K562 (cell line): ENCODE data around the gene HFE. TPM values are rescaled to one million over a fixed set of nuclear protein-coding genes. Genes with fewer than 3 reads are reported as not detected.

Source experiments
- CTBP1 ChIP-seq: fragments of 450-650 bp; IDR thresholded peaks from 2 replicates; pipeline ENCODE4 v1.6.1; 2016; ENCODE audit warnings: borderline replicate concordance
- NFIC ChIP-seq: fragments of 450-650 bp; IDR thresholded peaks from 2 replicates; pipeline ENCODE4 v1.6.1; 2017; ENCODE audit warnings: mild to moderate bottlenecking, inconsistent platforms
- RBM15 ChIP-seq: fragments of 200-400 bp; formaldehyde crosslinking; IDR thresholded peaks from 2 replicates; pipeline ENCODE4 v1.6.1; 2018; ENCODE audit warnings: mild to moderate bottlenecking, low read length, moderate library complexity; ENCODE audit not compliant: insufficient read depth
- RFX5 ChIP-seq: IDR thresholded peaks from 2 replicates; pipeline ENCODE4 v1.6.1; 2011; ENCODE audit warnings: low read depth, mild to moderate bottlenecking, improper control_type of control experiment, low read length
- SRSF7 ChIP-seq: fragments of 200-400 bp; formaldehyde crosslinking; optimal IDR thresholded peaks from 2 replicates; pipeline ENCODE3; 2017; ENCODE audit warnings: mild to moderate bottlenecking, low read depth, low read length
- TBL1XR1 ChIP-seq, 2 experiments: IDR thresholded peaks; 2 replicates each; pipeline ENCODE4 v1.6.1; 2012; ENCODE audit warnings: improper control_type of control experiment in 2 of 2, low read length in 2 of 2, mild to moderate bottlenecking in 1 of 2
- THRAP3 ChIP-seq: fragments of 450-650 bp; IDR thresholded peaks from 2 replicates; pipeline ENCODE4 v1.6.1; 2016; ENCODE audit warnings: mild to moderate bottlenecking, inconsistent platforms, borderline replicate concordance
- ZNF239 ChIP-seq: fragments of 250-450 bp; sonication (Bioruptor Pico); IDR thresholded peaks from 2 replicates; pipeline ENCODE4 v1.4.0; 2020; ENCODE audit warnings: mild to moderate bottlenecking
- ZNF551 ChIP-seq: fragments of 250-450 bp; sonication (Bioruptor Pico); IDR thresholded peaks from 2 replicates; pipeline ENCODE4 v1.5.0; 2021; ENCODE audit warnings: mild to moderate bottlenecking, moderate library complexity
- polyA plus RNA-seq, 8 experiments: library from polyadenylated mRNA; depleted of rRNA in 4 of 8; stranded (reverse) in 5 of 8; unstranded in 3 of 8; fragments of >200 nt; fragmentation: Nextera tagmentation in 2 of 8; fragmentation: Illumina TruSeq in 1 of 8; extraction: Ambion mirVana in 2 of 8; extraction: Trizol in 1 of 8; gene quantifications; 2 replicates each; pipeline versions ENCODE4 v1.2.1 to v1.2.3, GENCODE V29; 2011 to 2014; ENCODE audit warnings: inconsistent platforms in 1 of 8, missing spikeins in 1 of 8
- total RNA-seq, 7 experiments: library from RNA; depleted of rRNA in 6 of 7; stranded (reverse); fragments of >200 nt in 6 of 7; fragmentation: Illumina TruSeq in 2 of 7; extraction: Trizol in 2 of 7; gene quantifications; 2 replicates each; pipeline versions ENCODE4 v1.2.1 to v1.2.3, GENCODE V29; 2011 to 2021; ENCODE audit warnings: low replicate concordance in 1 of 7
- TF ChIP-seq, protein P1 (sequence below): fragments of 250-450 bp; sonication (Bioruptor Pico); IDR thresholded peaks from 2 replicates; pipeline ENCODE4 v1.4.0; 2020
- TF ChIP-seq, protein P2 (sequence below): fragments of 200-800 bp; sonication (Bioruptor generic); IDR thresholded peaks from 2 replicates; pipeline ENCODE4 v1.6.1; 2017; ENCODE audit warnings: missing genetic modification characterization, missing compliant biosample characterization
- TF ChIP-seq, protein P3 (sequence below): fragments of 250-450 bp; sonication (Bioruptor Pico); IDR thresholded peaks from 2 replicates; pipeline ENCODE4 v1.4.0; 2020; ENCODE audit warnings: mild to moderate bottlenecking, moderate library complexity
- TF ChIP-seq, protein P4 (sequence below): fragments of 450-650 bp; IDR thresholded peaks from 2 replicates; pipeline ENCODE4 v1.6.1; 2016

Gene HFE
- total and polyA plus RNA-seq, 9 of the 15 experiments (the other 6 are each of a cell fraction or from before 2014, with no cell fraction given): 0.14 to 1.2 (median 0.76) TPM

DNA sequence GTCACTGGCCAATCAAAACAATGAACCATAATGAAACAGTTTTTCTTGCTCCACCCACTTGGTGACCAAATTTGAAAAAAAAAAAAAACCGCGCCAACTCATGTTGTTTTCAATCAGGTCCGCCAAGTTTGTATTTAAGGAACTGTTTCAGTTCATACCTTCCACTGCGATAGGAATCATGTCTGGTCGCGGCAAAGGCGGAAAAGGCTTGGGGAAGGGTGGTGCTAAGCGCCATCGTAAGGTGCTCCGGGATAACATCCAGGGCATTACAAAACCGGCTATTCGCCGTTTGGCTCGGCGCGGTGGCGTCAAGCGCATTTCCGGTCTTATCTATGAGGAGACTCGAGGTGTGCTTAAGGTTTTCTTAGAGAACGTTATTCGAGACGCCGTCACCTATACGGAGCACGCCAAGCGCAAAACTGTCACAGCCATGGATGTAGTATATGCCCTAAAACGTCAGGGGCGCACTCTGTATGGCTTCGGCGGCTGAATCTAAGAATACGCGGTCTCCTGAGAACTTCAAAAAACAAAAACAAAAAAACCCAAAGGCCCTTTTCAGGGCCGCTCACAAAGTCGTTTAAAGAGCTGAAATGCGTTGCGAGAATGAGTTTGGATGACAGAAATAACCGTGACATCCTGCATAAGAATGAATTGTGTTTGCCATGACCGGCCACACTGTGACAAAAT, 16.7 kb downstream of the HFE start (continued):
- TF ChIP-seq, protein P1, sequence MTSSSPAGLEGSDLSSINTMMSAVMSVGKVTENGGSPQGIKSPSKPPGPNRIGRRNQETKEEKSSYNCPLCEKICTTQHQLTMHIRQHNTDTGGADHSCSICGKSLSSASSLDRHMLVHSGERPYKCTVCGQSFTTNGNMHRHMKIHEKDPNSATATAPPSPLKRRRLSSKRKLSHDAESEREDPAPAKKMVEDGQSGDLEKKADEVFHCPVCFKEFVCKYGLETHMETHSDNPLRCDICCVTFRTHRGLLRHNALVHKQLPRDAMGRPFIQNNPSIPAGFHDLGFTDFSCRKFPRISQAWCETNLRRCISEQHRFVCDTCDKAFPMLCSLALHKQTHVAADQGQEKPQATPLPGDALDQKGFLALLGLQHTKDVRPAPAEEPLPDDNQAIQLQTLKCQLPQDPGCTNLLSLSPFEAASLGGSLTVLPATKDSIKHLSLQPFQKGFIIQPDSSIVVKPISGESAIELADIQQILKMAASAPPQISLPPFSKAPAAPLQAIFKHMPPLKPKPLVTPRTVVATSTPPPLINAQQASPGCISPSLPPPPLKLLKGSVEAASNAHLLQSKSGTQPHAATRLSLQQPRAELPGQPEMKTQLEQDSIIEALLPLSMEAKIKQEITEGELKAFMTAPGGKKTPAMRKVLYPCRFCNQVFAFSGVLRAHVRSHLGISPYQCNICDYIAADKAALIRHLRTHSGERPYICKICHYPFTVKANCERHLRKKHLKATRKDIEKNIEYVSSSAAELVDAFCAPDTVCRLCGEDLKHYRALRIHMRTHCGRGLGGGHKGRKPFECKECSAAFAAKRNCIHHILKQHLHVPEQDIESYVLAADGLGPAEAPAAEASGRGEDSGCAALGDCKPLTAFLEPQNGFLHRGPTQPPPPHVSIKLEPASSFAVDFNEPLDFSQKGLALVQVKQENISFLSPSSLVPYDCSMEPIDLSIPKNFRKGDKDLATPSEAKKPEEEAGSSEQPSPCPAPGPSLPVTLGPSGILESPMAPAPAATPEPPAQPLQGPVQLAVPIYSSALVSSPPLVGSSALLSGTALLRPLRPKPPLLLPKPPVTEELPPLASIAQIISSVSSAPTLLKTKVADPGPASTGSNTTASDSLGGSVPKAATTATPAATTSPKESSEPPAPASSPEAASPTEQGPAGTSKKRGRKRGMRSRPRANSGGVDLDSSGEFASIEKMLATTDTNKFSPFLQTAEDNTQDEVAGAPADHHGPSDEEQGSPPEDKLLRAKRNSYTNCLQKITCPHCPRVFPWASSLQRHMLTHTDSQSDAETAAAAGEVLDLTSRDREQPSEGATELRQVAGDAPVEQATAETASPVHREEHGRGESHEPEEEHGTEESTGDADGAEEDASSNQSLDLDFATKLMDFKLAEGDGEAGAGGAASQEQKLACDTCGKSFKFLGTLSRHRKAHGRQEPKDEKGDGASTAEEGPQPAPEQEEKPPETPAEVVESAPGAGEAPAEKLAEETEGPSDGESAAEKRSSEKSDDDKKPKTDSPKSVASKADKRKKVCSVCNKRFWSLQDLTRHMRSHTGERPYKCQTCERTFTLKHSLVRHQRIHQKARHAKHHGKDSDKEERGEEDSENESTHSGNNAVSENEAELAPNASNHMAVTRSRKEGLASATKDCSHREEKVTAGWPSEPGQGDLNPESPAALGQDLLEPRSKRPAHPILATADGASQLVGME: no peak; the same call in 1 of the 2 replicates
- TF ChIP-seq NFIC: peak; percentile 81
- TF ChIP-seq RBM15: no peak
- TF ChIP-seq SRSF7: no peak
- no peak; the same call in 1 of the 2 replicates for TF ChIP-seq ZNF239 (CRISPR knock-in tag)
- TF ChIP-seq, protein P2, sequence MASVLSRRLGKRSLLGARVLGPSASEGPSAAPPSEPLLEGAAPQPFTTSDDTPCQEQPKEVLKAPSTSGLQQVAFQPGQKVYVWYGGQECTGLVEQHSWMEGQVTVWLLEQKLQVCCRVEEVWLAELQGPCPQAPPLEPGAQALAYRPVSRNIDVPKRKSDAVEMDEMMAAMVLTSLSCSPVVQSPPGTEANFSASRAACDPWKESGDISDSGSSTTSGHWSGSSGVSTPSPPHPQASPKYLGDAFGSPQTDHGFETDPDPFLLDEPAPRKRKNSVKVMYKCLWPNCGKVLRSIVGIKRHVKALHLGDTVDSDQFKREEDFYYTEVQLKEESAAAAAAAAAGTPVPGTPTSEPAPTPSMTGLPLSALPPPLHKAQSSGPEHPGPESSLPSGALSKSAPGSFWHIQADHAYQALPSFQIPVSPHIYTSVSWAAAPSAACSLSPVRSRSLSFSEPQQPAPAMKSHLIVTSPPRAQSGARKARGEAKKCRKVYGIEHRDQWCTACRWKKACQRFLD (CRISPR knock-in tag): peak; percentile 43
- TF ChIP-seq, protein P3, sequence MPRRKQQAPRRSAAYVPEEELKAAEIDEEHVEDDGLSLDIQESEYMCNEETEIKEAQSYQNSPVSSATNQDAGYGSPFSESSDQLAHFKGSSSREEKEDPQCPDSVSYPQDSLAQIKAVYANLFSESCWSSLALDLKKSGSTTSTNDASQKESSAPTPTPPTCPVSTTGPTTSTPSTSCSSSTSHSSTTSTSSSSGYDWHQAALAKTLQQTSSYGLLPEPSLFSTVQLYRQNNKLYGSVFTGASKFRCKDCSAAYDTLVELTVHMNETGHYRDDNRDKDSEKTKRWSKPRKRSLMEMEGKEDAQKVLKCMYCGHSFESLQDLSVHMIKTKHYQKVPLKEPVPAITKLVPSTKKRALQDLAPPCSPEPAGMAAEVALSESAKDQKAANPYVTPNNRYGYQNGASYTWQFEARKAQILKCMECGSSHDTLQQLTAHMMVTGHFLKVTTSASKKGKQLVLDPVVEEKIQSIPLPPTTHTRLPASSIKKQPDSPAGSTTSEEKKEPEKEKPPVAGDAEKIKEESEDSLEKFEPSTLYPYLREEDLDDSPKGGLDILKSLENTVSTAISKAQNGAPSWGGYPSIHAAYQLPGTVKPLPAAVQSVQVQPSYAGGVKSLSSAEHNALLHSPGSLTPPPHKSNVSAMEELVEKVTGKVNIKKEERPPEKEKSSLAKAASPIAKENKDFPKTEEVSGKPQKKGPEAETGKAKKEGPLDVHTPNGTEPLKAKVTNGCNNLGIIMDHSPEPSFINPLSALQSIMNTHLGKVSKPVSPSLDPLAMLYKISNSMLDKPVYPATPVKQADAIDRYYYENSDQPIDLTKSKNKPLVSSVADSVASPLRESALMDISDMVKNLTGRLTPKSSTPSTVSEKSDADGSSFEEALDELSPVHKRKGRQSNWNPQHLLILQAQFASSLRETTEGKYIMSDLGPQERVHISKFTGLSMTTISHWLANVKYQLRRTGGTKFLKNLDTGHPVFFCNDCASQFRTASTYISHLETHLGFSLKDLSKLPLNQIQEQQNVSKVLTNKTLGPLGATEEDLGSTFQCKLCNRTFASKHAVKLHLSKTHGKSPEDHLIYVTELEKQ (CRISPR knock-in tag): peak; percentile 3; the same call in 1 of the 2 replicates
- TF ChIP-seq CTBP1: peak; percentile 88
- peak; percentile 80 to 89 for TF ChIP-seq TBL1XR1 (IDR thresholded peaks at IDR 0.05; ENCODE audit: low read length in 2 of 2)
- TF ChIP-seq, protein P4, sequence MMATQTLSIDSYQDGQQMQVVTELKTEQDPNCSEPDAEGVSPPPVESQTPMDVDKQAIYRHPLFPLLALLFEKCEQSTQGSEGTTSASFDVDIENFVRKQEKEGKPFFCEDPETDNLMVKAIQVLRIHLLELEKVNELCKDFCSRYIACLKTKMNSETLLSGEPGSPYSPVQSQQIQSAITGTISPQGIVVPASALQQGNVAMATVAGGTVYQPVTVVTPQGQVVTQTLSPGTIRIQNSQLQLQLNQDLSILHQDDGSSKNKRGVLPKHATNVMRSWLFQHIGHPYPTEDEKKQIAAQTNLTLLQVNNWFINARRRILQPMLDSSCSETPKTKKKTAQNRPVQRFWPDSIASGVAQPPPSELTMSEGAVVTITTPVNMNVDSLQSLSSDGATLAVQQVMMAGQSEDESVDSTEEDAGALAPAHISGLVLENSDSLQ: no peak; the same call in 1 of the 2 replicates
- no peak for TF ChIP-seq RFX5
- no peak; the same call in 1 of the 2 replicates for TF ChIP-seq ZNF551 (CRISPR knock-in tag)
- peak; percentile 100 for TF ChIP-seq THRAP3
